OCI-LY7 (cell line): Measurements from ENCODE around the gene FAM240B. TPM values are rescaled to one million over a fixed set of nuclear protein-coding genes. Genes with fewer than 3 reads are reported as not detected.

Source experiments
- BruUV-seq: library from RNA; stranded (reverse); fragments of 400-500 nt; replicated peaks from 2 replicates; lab custom pipeline; 2021; lab: Mats Ljungman, UMichigan
- CTCF ChIA-PET: fragments of 300-600 bp; sonication (Branson Sonifier 250); formaldehyde crosslinking; loops from one replicate; lab custom pipeline; 2022; ENCODE audit warnings: antibody characterized with exemption; ENCODE audit not compliant: unreplicated experiment; lab: Charles Lee
- POLR2A ChIA-PET: fragments of 300-600 bp; sonication (Branson Sonifier 250); formaldehyde crosslinking; loops from one replicate; lab custom pipeline; 2022; ENCODE audit warnings: antibody characterized with exemption; lab: Charles Lee
- DNase-seq: peaks from one replicate; pipeline ENCODE4 v3.0.0-alpha.2; 2015; ENCODE audit warnings: low spot score
- H2AFZ ChIP-seq: fragments of 200-600 bp; sonication (generic), shearing (Covaris generic); 2 replicates; pipeline ENCODE4 v1.6.1; 2014; ENCODE audit warnings: mild to moderate bottlenecking, antibody characterized with exemption, low read length, moderate library complexity
- H3K27ac ChIP-seq: fragments of 200-600 bp; sonication (generic); 2 replicates; pipeline ENCODE4 v1.5.1; 2014; ENCODE audit warnings: mixed run types, low read depth, mild to moderate bottlenecking, moderate library complexity, low read length, inconsistent platforms; ENCODE audit not compliant: poor library complexity, severe bottlenecking
- H3K36me3 ChIP-seq: fragments of 200-600 bp; sonication (generic); 2 replicates; pipeline ENCODE4 v1.6.1; 2014; ENCODE audit warnings: mild to moderate bottlenecking, antibody characterized with exemption, low read length, moderate library complexity, mixed read lengths; ENCODE audit not compliant: insufficient read depth
- H3K4me1 ChIP-seq: fragments of 200-600 bp; sonication (generic); 2 replicates; pipeline ENCODE4 v1.5.1; 2014; ENCODE audit warnings: mild to moderate bottlenecking, low read length; ENCODE audit not compliant: insufficient read depth, poor library complexity, severe bottlenecking
- H3K4me2 ChIP-seq: fragments of 200-600 bp; sonication (generic); 2 replicates; pipeline ENCODE4 v1.6.1; 2014; ENCODE audit warnings: mild to moderate bottlenecking, low read length
- H3K4me3 ChIP-seq: fragments of 200-600 bp; sonication (generic); 2 replicates; pipeline ENCODE4 v1.5.1; 2014; ENCODE audit warnings: mild to moderate bottlenecking, low read depth, low read length; ENCODE audit not compliant: poor library complexity, severe bottlenecking
- H3K79me2 ChIP-seq: fragments of 200-600 bp; sonication (generic); 2 replicates; pipeline ENCODE4 v1.6.1; 2016; ENCODE audit warnings: low read depth, mild to moderate bottlenecking, low read length, moderate library complexity, mixed read lengths; ENCODE audit not compliant: insufficient read depth
- H3K9me2 ChIP-seq: fragments of 200-600 bp; sonication (generic); 2 replicates; pipeline ENCODE4 v1.6.1; 2016; ENCODE audit warnings: mild to moderate bottlenecking, low read length, mixed read lengths; ENCODE audit not compliant: insufficient read depth
- H3K9me3 ChIP-seq: fragments of 200-600 bp; sonication (generic); 2 replicates; pipeline ENCODE4 v1.6.1; 2014; ENCODE audit warnings: mild to moderate bottlenecking, mixed run types, low read length, mixed read lengths
- H4K20me1 ChIP-seq: fragments of 200-600 bp; sonication (generic); 2 replicates; pipeline ENCODE4 v1.6.1; 2014; ENCODE audit warnings: mild to moderate bottlenecking, antibody characterized with exemption, low read length, moderate library complexity, mixed read lengths; ENCODE audit not compliant: insufficient read depth
- CTCF ChIP-seq: fragments of 200-600 bp; sonication (generic); conservative IDR thresholded peaks from 2 replicates; pipeline ENCODE4 v1.5.1; 2014; ENCODE audit warnings: mild to moderate bottlenecking, antibody characterized with exemption, low read length, moderate library complexity, mixed read lengths
- EZH2phosphoT487 ChIP-seq: fragments of 200-600 bp; sonication (generic); IDR thresholded peaks from 2 replicates; pipeline ENCODE4 v1.6.1; 2018; ENCODE audit warnings: low read depth, borderline replicate concordance, mild to moderate bottlenecking, mixed run types, antibody characterized with exemption, low read length, moderate library complexity, mixed read lengths
- intact Hi-C: fragments of 100-400 bp; cut with micrococcal nuclease; formaldehyde crosslinking; loops from one replicate; pipeline ENCODE4 v1.10.0; 2022; ENCODE audit not compliant: unreplicated experiment
- total RNA-seq, 2 experiments: library from RNA; depleted of rRNA in 1 of 2; stranded (reverse); fragments of >200 nt in 1 of 2; shearing (Covaris generic) in 1 of 2; gene quantifications; 2 replicates each; pipeline ENCODE4 v1.2.3, GENCODE V29; 2014 to 2022

FAM240B gene
- total RNA-seq, 2 experiments from 2014 or later = not detected

GRCh38 chr9:38724754-38725153, 4.8 kb upstream of the FAM240B start:
- Histone ChIP-seq H3K36me3 (no peaks in the 10 kb centered on the region), H4K20me1 (no peaks in the 10 kb centered on the region), H3K4me3 (no peak overlapping the region), H3K79me2 (no peaks in the 10 kb centered on the region), H3K27ac (no peak overlapping the region), H3K9me3 (no peaks in the 10 kb centered on the region), H3K9me2 (no peaks in the 10 kb centered on the region), H3K4me2 (no peak overlapping the region), H2AFZ (no peak overlapping the region), H3K4me1 (no peaks in the 10 kb centered on the region)
- ChIA-PET CTCF (no interaction called here), POLR2A (no interaction called here)
- DNase-seq = no peak
- intact Hi-C loops = no loop called here
- BruUV-seq = no TSS peak
- TF ChIP-seq CTCF = no peak
- no peak for TF ChIP-seq EZH2phosphoT487

DNA sequence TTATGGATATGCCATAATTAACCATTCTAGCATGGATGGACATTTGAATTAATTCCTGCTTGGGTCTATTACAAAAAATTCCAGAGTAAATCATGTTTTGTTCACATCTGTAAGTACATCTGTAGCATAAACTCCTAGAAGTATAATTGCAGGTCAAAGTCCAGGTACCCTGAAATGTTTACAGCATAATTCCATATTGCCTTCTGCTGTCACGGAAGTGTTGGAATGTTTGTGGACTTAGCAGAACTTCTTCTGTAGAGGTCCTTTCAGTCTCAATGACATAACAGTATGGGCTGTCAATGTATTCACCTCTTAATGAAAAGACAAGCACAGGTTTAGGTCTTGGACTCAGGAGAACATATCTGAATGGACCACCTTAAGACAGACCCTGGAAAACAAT, 1.8 kb downstream of the FAM240B start:
- Histone ChIP-seq H3K27ac (no peak overlapping the region), H3K79me2 (no peaks in the 10 kb centered on the region), H3K9me2 (no peaks in the 10 kb centered on the region), H3K9me3 (no peaks in the 10 kb centered on the region), H3K36me3 (no peaks in the 10 kb centered on the region), H2AFZ (no peak overlapping the region), H3K4me3 (no peak overlapping the region), H3K4me2 (no peak overlapping the region), H3K4me1 (no peaks in the 10 kb centered on the region), H4K20me1 (no peaks in the 10 kb centered on the region)
- ChIA-PET CTCF (no interaction called here), POLR2A (no interaction called here)
- TF ChIP-seq EZH2phosphoT487 = no peak
- no peak for TF ChIP-seq CTCF
- BruUV-seq = no TSS peak
- DNase-seq = no peak
- intact Hi-C loops = no loop called here

DNA sequence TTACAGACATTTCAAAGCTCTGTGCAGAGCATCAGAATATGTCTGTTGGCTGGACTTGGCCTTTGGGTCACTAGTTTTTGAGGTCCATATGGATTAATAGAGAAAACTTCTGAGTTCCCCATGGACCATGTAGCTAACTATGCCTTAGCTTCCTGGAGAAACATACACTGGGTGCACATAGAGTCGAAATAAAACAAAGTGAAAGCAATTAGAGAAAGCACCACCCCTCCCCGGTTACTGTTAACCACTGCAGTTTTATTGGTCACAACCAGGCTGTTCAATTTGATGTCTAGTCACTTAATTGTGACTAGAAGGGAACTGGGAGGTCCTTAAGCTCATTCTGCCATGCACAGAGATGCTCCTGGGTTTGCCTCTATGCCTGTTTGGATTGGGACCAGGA, 4.2 kb downstream of the FAM240B start:
- no peak overlapping the region for H3K4me3 ChIP-seq
- CTCF ChIA-PET = no interaction called here
- intact Hi-C loops = no loop called here

More for the DNA sequence above, 4.2 kb downstream of the FAM240B start:
- no peaks in the 10 kb centered on the region for H3K79me2 ChIP-seq
- no peak for TF ChIP-seq CTCF
- TF ChIP-seq EZH2phosphoT487 = no peak
- no peaks in the 10 kb centered on the region for H3K4me1 ChIP-seq
- H4K20me1 ChIP-seq = no peaks in the 10 kb centered on the region
- no TSS peak for BruUV-seq
- no peak overlapping the region for H3K27ac ChIP-seq
- no peak overlapping the region for H3K4me2 ChIP-seq
- no peak for DNase-seq
- H2AFZ ChIP-seq = no peak overlapping the region
- H3K9me2 ChIP-seq = no peaks in the 10 kb centered on the region
- no peaks in the 10 kb centered on the region for H3K9me3 ChIP-seq
- POLR2A ChIA-PET = no interaction called here
- H3K36me3 ChIP-seq = no peaks in the 10 kb centered on the region
